Testis (tissue), 3 donors: ENCODE results near the gene COG2. TPM values are rescaled to one million over a fixed set of nuclear protein-coding genes. Genes with fewer than 3 reads are reported as not detected.
"Not testable (repeated sequence)": the region's sequence is repeated elsewhere in the genome, so short reads cannot be mapped to it uniquely, and the experiment has no call there.

ENCODE experiments used
- DNase-seq: peaks from one replicate; pipeline ENCODE4 v3.0.0-alpha.2; 2019
- H3K27ac ChIP-seq, 2 donors: fragments of 200-600 bp; sonication (generic); one replicate each; pipeline ENCODE4 v1.5.1; 2019
- H3K27me3 ChIP-seq: fragments of 200-600 bp; sonication (generic); one replicate; pipeline ENCODE4 v1.5.1; 2019
- H3K36me3 ChIP-seq: fragments of 200-600 bp; sonication (generic); one replicate; pipeline ENCODE4 v1.5.1; 2017; ENCODE audit warnings: low read depth; ENCODE audit errors: missing control alignments
- H3K4me1 ChIP-seq: fragments of 200-600 bp; sonication (generic); one replicate; pipeline ENCODE4 v1.5.1; 2019
- H3K4me3 ChIP-seq, 2 donors: fragments of 200-600 bp; sonication (generic); one replicate each; pipeline ENCODE4 v1.5.1; 2017 to 2019
- H3K9me3 ChIP-seq: fragments of 200-600 bp; sonication (generic); one replicate; pipeline ENCODE4 v1.5.1; 2017
- POLR2A ChIP-seq: fragments of 450-650 bp; IDR thresholded peaks from one replicate; pipeline ENCODE4 v1.6.1; 2017; ENCODE audit warnings: antibody characterized with exemption, mild to moderate bottlenecking, moderate library complexity
- WGBS, 2 donors: methylation state at CpG; one replicate each; pipeline ENCODE4 v1.1.5; 2018; 5-methylcytosine and 5-hydroxymethylcytosine counted together
- intact Hi-C: fragments of 100-400 bp; cut with DNase I; formaldehyde crosslinking; loops from one replicate; pipeline ENCODE4 v1.15.1; 2023; ENCODE audit warnings: low total_unique reads
- polyA plus RNA-seq: library from polyadenylated mRNA; stranded (reverse); fragments of 350-450 nt; fragmentation: Illumina TruSeq; extraction: RNeasy Lipid Tissue Mini Kit (QIAGEN cat#74804); gene quantifications from one replicate; pipeline ENCODE4 v1.2.3, GENCODE V29; 2014; ENCODE audit warnings: low read depth, low replicate concordance; ENCODE audit not compliant: insufficient read depth
- total RNA-seq, 2 donors: library from RNA; depleted of rRNA; stranded (reverse); fragments of >200 nt; gene quantifications; one replicate each; pipeline ENCODE4 v1.2.3, GENCODE V29; 2016
- TF ChIP-seq, protein P1 (sequence below), 3 experiments: fragments of 450-650 bp in 2 of 3; fragments of 200-600 bp in 1 of 3; sonication (generic) in 1 of 3; IDR thresholded peaks; one replicate each; pipeline ENCODE4 v1.5.1; 2016 to 2019; ENCODE audit warnings: antibody characterized with exemption in 3 of 3, mild to moderate bottlenecking in 2 of 3, moderate library complexity in 1 of 3

Gene COG2
- total and polyA plus RNA-seq, 3 donors from 2014 or later = 23.7 to 34.6 (median 29.4) TPM

DNA sequence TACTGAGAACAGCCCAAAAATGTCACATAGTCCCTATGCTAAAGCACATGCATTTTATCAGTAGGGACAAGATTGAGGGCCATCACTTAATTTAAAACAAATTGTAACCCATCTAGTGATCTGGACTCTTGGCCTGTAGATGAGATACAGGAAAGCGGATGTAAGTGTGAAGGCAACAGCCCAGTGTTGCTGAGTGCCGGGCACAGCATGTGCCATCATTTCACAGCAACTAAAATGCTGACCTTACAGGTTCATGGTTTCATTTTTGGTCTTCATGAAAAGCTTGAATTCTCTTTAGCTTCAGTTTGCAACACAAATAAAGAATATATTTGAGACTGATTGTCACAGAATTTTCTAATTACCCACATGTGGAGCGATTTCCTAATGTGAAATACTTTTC, 5.8 kb downstream of the COG2 start:
- WGBS, 2 donors = 90 to 97% methylated on average over 3 of the region's 3 CpGs
- DNase-seq = no peak
- Histone ChIP-seq H3K9me3 (no peaks in the 10 kb centered on the region), H3K27me3 (no peaks in the 10 kb centered on the region), H3K36me3 (no peaks in the 10 kb centered on the region), H3K4me1 (peaks cover 6% of the 10 kb centered on the region), H3K4me3 (no peak overlapping the region), H3K27ac (no peak overlapping the region)
- no peak for TF ChIP-seq POLR2A
- TF ChIP-seq, protein P1, sequence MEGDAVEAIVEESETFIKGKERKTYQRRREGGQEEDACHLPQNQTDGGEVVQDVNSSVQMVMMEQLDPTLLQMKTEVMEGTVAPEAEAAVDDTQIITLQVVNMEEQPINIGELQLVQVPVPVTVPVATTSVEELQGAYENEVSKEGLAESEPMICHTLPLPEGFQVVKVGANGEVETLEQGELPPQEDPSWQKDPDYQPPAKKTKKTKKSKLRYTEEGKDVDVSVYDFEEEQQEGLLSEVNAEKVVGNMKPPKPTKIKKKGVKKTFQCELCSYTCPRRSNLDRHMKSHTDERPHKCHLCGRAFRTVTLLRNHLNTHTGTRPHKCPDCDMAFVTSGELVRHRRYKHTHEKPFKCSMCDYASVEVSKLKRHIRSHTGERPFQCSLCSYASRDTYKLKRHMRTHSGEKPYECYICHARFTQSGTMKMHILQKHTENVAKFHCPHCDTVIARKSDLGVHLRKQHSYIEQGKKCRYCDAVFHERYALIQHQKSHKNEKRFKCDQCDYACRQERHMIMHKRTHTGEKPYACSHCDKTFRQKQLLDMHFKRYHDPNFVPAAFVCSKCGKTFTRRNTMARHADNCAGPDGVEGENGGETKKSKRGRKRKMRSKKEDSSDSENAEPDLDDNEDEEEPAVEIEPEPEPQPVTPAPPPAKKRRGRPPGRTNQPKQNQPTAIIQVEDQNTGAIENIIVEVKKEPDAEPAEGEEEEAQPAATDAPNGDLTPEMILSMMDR (IDR thresholded peaks at IDR 0.05) = no peak
- intact Hi-C loops = no loop called here

DNA sequence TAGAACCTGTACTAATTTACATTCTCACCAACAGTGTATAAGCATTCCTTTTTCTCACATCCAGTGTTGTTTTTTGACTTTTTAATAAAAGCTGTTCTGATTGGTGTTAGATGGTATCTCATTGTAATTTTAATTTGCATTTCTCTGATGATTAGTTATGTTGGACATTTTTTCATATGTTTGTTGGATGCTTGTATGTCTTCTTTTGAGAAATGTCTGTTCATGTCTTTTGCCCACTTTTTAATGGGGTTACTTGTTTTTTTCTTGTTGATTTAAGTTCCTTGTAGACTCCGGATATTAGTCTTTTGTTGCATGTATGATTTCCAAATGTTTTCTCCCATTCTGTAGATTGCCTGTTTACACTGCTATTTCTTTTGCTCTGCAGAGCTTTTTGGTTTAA, 8.0 kb downstream of the COG2 start:
- intact Hi-C loops = no loop called here
- WGBS, 2 donors = 97% methylated on average over 1 of the region's 1 CpG
- no peak for TF ChIP-seq POLR2A
- TF ChIP-seq, protein P1 (IDR thresholded peaks at IDR 0.05) = no peak
- Histone ChIP-seq H3K27ac (no peak overlapping the region), H3K4me3 (no peak overlapping the region), H3K9me3 (no peaks in the 10 kb centered on the region), H3K4me1 (no peaks in the 10 kb centered on the region), H3K36me3 (no peaks in the 10 kb centered on the region), H3K27me3 (no peaks in the 10 kb centered on the region)
- DNase-seq = no peak

DNA sequence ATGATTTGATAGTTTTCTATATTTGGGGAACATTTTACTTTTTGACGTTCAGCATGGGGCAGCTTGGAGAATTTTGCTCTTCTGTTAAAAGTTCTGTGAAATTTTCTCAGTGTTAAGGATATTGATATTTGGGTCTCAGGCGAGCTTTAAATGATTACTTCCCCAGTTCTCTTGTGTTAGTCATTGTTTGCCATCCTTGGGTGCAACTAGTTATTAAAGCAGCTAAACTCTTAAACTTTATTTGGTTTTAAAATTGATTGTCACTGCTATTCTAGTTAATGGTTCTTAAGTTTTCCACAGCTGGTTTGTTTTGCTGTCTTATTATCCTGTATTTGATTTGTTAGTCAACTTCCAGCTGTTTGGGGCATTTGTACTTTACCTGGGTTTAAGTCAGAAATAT, 9.0 kb downstream of the COG2 start:
- H3K4me3 ChIP-seq = no peak overlapping the region
- H3K27me3 ChIP-seq = no peaks in the 10 kb centered on the region
- WGBS, 2 donors = 91 to 97% methylated on average over 2 of the region's 2 CpGs
- H3K9me3 ChIP-seq = no peaks in the 10 kb centered on the region
- no peak overlapping the region for H3K27ac ChIP-seq
- no peaks in the 10 kb centered on the region for H3K4me1 ChIP-seq
- intact Hi-C loops = no loop called here
- no peaks in the 10 kb centered on the region for H3K36me3 ChIP-seq
- no peak for DNase-seq
- TF ChIP-seq, protein P1 (IDR thresholded peaks at IDR 0.05) = no peak
- TF ChIP-seq POLR2A = no peak

DNA sequence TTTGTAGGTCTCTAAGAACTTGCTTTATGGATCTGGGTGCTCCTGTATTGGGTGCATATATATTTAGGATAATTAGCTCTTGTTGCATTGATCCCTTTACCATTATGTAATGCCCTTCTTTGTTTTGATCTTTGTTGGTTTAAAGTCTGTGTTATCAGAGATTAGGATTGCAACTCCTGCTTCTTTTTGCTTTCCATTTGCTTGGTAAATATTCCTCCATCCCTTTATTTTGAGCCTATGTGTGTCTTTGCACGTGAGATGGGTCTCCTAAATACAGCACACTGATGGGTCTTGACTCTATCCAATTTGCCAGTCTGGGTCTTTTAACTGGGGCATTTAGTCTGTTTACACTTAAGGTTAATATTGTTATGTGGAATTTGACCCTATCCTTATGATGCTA, 14.4 kb downstream of the COG2 start:
- H3K27me3 ChIP-seq, H3K4me1 ChIP-seq, H3K36me3 ChIP-seq, DNase-seq, H3K27ac ChIP-seq, intact Hi-C loops, H3K4me3 ChIP-seq, H3K9me3 ChIP-seq: not testable (repeated sequence)
- WGBS, 2 donors = 88 to 96% methylated on average over 1 of the region's 1 CpG

DNA sequence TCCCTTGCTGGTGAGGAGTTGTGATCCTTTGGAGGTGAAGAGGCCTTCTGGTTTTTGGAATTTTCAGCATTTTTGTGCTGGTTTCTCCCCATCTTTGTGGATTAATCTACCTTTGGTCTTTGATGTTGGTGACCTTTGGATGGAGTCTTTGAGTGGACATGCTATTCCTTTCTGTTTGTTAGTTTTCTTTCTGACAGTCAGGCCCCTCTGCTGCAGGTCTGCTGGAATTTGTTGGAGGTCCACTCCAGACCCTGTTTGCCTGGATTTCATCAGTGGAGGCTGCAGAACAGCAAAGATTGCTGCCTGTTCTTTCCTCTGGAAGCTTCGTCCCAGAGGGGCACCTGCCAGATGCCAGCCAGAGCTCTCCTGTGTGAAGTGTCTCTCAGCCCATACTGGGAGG, 15.8 kb downstream of the COG2 start:
- H3K4me3 ChIP-seq, intact Hi-C loops, DNase-seq, H3K27ac ChIP-seq, H3K4me1 ChIP-seq, H3K36me3 ChIP-seq, H3K9me3 ChIP-seq, H3K27me3 ChIP-seq: not testable (repeated sequence)
- 88% methylated on average over 1 of the region's 1 CpG; no CpG with 5 or more reads in 1 of the 2 donors for WGBS, 2 donors

DNA sequence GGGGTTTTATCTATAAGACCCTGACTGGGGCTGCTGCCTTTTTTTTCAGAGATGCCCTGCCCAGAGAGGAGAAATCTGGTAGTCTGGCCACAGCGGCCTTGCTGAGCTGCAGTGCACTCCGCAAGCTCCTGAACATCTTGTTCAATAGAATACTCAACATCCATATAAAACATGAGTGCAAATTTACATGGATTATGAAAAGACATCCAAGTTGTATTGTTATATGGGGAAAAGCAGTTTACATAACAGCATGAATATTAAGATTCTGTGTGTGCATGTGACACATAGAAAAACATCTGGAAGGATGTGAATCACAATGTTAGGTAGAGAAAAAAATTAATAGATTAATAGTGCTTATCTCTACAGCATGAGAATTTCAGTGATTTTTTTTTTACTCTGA, 16.4 kb downstream of the COG2 start:
- H3K4me1 ChIP-seq = no peaks in the 10 kb centered on the region
- no peak overlapping the region for H3K4me3 ChIP-seq
- no peak for TF ChIP-seq POLR2A
- no peaks in the 10 kb centered on the region for H3K9me3 ChIP-seq
- H3K27me3 ChIP-seq = no peaks in the 10 kb centered on the region
- H3K27ac ChIP-seq = no peak overlapping the region
- no peaks in the 10 kb centered on the region for H3K36me3 ChIP-seq
- WGBS, 2 donors = 92 to 95% methylated on average over 2 of the region's 2 CpGs
- intact Hi-C loops = no loop called here
- no peak for DNase-seq
